ENCODE data around the gene ARHGAP10. TPM values are rescaled to one million over a fixed set of nuclear protein-coding genes. Genes with fewer than 3 reads are reported as not detected.

Gene ARHGAP10
- total and polyA plus RNA-seq, 12 donors = 33.9 to 71.1 (median 60.7) TPM

DNA sequence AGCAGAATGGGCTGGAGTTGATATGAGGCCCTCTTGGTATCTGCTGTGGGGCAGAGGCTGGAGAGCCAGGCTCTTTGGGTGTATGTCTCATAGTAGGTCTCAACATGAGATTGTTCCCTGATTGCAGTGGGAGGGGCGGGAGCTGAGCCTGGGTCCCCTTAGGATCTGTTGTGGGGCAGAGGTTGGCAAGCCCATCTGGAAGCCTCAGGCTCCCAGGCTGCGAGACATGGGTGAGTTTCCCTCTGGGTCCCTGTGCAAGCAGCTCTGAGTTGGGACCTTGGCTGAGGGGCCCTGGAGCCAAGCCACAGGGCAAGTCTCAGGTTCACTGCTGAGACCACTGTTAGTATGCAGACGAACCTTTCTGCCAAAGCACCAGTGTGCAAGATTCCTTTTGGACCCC is 201.9 kb downstream of the ARHGAP10 start:
- no peak for TF ChIP-seq CTCF (IDR thresholded peaks at IDR 0.05)
- peaks cover 0 to 25% (median under 1%) of the 10 kb centered on the region in 9 donors for H3K4me1 ChIP-seq
- peak in 4 of 8 donors; percentile 16 to 56 (median 28) for ATAC-seq
- H3K27me3 ChIP-seq = no peaks in the 10 kb centered on the region
- H3K4me3 ChIP-seq = no peak overlapping the region
- DNase-seq = no peak
- WGBS, 2 donors = 86 to 92% methylated on average over 3 of the region's 3 CpGs
- intact Hi-C loops (cut with DNase I) = no loop called here
- peaks cover 0 to 28% (median 4%) of the 10 kb centered on the region in 9 donors for H3K36me3 ChIP-seq
- no peak overlapping the region for H3K27ac ChIP-seq
- H3K9me3 ChIP-seq = no peaks in the 10 kb centered on the region

DNA sequence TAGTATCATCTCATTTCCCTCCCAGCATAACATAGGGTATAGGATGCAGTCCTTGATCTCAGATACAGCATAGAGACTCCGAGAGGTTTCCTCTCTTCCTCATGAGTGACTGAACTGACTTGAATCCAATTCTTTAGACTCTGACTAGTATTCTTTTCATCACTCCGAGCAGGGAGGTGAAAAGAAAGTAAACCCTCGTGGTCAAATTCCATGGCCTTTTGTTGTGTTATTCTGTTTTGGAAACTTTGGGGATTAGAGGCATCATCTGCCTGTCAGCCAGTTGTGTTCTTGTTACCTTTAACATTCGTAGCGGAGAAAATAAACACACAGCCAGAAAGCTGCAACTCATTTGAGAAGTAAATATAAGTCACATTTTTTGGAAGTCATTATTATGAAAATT is 206.6 kb downstream of the ARHGAP10 start:
- intact Hi-C loops (cut with DNase I) = no loop called here
- ATAC-seq = no peak
- H3K27me3 ChIP-seq = no peaks in the 10 kb centered on the region
- peaks cover 0 to 15% (median 0%) of the 10 kb centered on the region in 9 donors for H3K36me3 ChIP-seq
- H3K4me3 ChIP-seq = no peak overlapping the region
- no peaks in the 10 kb centered on the region for H3K9me3 ChIP-seq
- TF ChIP-seq CTCF (IDR thresholded peaks at IDR 0.05) = no peak
- WGBS, 2 donors = 52 to 65% methylated on average over 5 of the region's 5 CpGs
- peaks cover 0 to 40% (median 27%) of the 10 kb centered on the region in 9 donors for H3K4me1 ChIP-seq
- peak overlapping the region in 1 of 10 donors; percentile 7 for H3K27ac ChIP-seq
- no peak for DNase-seq

DNA sequence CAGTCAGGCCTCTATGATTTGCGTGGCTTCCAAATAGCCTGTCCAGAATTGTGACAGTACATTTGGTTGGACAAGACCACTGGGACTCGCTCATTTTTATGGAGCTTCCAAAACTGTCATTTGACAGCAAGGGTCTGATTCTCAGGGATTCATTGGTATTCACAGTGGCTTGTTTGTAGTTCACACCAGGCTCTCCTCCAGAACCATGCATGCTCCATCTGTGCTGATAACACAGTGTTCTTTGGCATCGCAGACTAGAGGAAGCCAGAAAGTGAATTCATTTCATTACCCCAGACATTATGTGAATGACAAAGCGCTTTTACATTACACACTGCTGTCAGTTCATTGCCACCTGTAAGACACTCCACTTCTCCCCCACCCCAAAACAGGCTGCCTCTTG is 208.3 kb downstream of the ARHGAP10 start:
- no peaks in the 10 kb centered on the region for H3K27me3 ChIP-seq
- H3K9me3 ChIP-seq = no peaks in the 10 kb centered on the region
- 48 to 49% methylated on average over 4 of the region's 4 CpGs for WGBS, 2 donors
- DNase-seq = peak in 1 of 2 donors; percentile 32
- peaks cover 0 to 36% (median 27%) of the 10 kb centered on the region in 9 donors for H3K4me1 ChIP-seq
- H3K27ac ChIP-seq = peak overlapping the region in 6 of 10 donors; percentile 32 to 65 (median 48)
- intact Hi-C loops (cut with DNase I) = no loop called here
- H3K36me3 ChIP-seq = peaks cover 0 to 25% (median 0%) of the 10 kb centered on the region in 9 donors
- ATAC-seq = peak in 7 of 8 donors; percentile 76 to 91 (median 84)
- no peak overlapping the region for H3K4me3 ChIP-seq
- TF ChIP-seq CTCF (IDR thresholded peaks at IDR 0.05) = no peak

DNA sequence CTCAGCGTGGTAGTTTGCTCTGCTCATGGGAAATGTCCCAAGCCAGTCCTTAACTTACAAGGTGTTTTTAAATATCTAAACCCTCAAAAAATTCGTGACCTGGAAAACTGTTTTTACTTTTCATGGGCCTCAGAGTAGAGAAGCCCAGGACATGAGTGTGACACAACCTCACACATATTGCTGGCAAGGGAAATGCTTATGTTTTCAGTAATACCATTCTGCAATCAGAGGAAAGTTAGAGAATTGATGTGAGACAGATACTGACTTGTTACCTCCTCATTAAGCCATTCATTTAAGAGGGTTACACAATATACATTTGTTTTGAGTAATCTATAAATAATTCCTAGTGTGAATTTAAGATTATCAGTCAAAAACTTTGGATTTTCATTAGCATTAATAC is 209.5 kb downstream of the ARHGAP10 start:
- no peaks in the 10 kb centered on the region for H3K27me3 ChIP-seq
- WGBS, 2 donors = 92 to 95% methylated on average over 2 of the region's 2 CpGs
- H3K36me3 ChIP-seq = peaks cover 0 to 27% (median 0%) of the 10 kb centered on the region in 9 donors
- peaks cover 0 to 36% (median 27%) of the 10 kb centered on the region in 9 donors for H3K4me1 ChIP-seq
- intact Hi-C loops (cut with DNase I) = no loop called here
- DNase-seq = no peak
- TF ChIP-seq CTCF (IDR thresholded peaks at IDR 0.05) = no peak
- ATAC-seq = no peak
- H3K4me3 ChIP-seq = no peak overlapping the region
- H3K27ac ChIP-seq = peak overlapping the region in 1 of 10 donors; percentile 48
- no peaks in the 10 kb centered on the region for H3K9me3 ChIP-seq
